Measurements from ENCODE around the gene MAST4.

- TF ChIP-seq EZH2 (IDR thresholded peaks at IDR 0.05; ENCODE audit: insufficient read depth, poor library complexity, severe bottlenecking) (no peak), EZH2phosphoT487 (IDR thresholded peaks at IDR 0.05; ENCODE audit: insufficient read depth, low read depth) (no peak)
Measured at GRCh38 chr5:67188274-67189078, 592.3 kb downstream of the MAST4 start.
